Left lung (tissue), 10 donors: Measurements from ENCODE around the gene GCG. TPM values are rescaled to one million over a fixed set of nuclear protein-coding genes. Genes with fewer than 3 reads are reported as not detected.

Source experiments
- ATAC-seq: fragments of 200-7000 bp; cut with Tn5 transposase; one replicate; pipeline ENCODE4 v1.9.1; 2020; ENCODE audit warnings: moderate library complexity
- DNase-seq, 4 donors: peaks; one replicate each; pipeline ENCODE4 v3.0.0-alpha.2; 2013 to 2020
- H3K27ac ChIP-seq, 2 donors: fragments of 200-600 bp; sonication (generic) in 1 of 2; one replicate each; pipeline versions ENCODE4 v1.5.0 to v1.8.0; 2020 to 2021
- H3K27me3 ChIP-seq, 2 donors: fragments of 200-600 bp; sonication (generic) in 1 of 2; one replicate each; pipeline versions ENCODE4 v1.5.0 to v1.8.0; 2020 to 2021
- H3K36me3 ChIP-seq, 2 donors: fragments of 200-600 bp; sonication (generic) in 1 of 2; one replicate each; pipeline versions ENCODE4 v1.5.0 to v1.8.0; 2020 to 2021
- H3K4me1 ChIP-seq, 2 donors: fragments of 200-600 bp; one replicate each; pipeline ENCODE4 v1.8.0; 2021
- H3K4me3 ChIP-seq, 2 donors: fragments of 200-600 bp; sonication (generic) in 1 of 2; one replicate each; pipeline versions ENCODE4 v1.5.0 to v1.8.0; 2020 to 2021; ENCODE audit warnings: mild to moderate bottlenecking in 1 of 2
- H3K9me3 ChIP-seq, 2 donors: fragments of 200-600 bp; sonication (generic) in 1 of 2; one replicate each; pipeline versions ENCODE4 v1.5.0 to v1.8.0; 2020 to 2021
- intact Hi-C, 2 donors: fragments of 100-400 bp; cut with DNase I; formaldehyde crosslinking; loops; one replicate each; pipeline versions ENCODE4 v1.11.2 to v1.14.2; 2022
- polyA plus RNA-seq, 6 donors: library from polyadenylated mRNA; unstranded; fragments of 120-200 nt; gene quantifications; one replicate each; pipeline ENCODE4 v1.2.1, GENCODE V29; 2013; ENCODE audit not compliant: insufficient read length in 6 of 6
- total RNA-seq, 2 donors: library from RNA; stranded (reverse); fragmentation: NEBNext Ultra II Directional; extraction: Animal tissue kit (Norgen Biotek cat#: 25700); gene quantifications; one replicate each; pipeline ENCODE4 v1.2.1, GENCODE V29; 2021
- TF ChIP-seq, protein P1 (sequence below), 2 donors: fragments of 200-600 bp; sonication (generic) in 1 of 2; IDR thresholded peaks; one replicate each; pipeline versions ENCODE4 v1.5.0 to v1.8.0; 2021; ENCODE audit warnings: antibody characterized with exemption in 2 of 2
- donor health status: DM: no; HTN: yes; CAD: no.
- donor health status: DM: no; HTN: no; CAD: no.

Gene GCG
- total and polyA plus RNA-seq, 8 donors = 0.15 TPM; not detected in 7

DNA sequence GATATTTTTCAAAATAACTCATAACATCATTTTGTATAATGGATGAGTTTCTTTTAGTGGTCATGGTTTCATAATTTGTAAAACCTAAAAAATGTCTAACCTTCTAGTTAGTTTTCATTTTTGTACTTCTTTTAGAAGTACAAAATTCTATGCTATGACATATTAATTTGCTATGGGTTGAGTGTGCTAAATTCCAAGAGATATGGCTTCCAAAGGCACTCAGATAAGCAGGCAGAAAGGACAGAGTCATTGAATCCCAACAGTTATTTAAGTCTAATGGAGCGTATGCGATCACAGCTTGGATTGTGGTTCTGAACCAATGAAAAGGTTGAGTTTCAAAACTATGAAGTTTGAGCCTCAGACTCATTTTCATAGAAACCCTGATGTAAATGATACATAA, 37.0 kb downstream of the GCG start:
- Histone ChIP-seq H3K27ac (no peak overlapping the region), H3K4me1 (peaks cover 23 to 31% of the 10 kb centered on the region in 2 donors), H3K27me3 (no peaks in the 10 kb centered on the region), H3K9me3 (no peaks in the 10 kb centered on the region), H3K36me3 (no peaks in the 10 kb centered on the region), H3K4me3 (no peak overlapping the region)
- TF ChIP-seq, protein P1, sequence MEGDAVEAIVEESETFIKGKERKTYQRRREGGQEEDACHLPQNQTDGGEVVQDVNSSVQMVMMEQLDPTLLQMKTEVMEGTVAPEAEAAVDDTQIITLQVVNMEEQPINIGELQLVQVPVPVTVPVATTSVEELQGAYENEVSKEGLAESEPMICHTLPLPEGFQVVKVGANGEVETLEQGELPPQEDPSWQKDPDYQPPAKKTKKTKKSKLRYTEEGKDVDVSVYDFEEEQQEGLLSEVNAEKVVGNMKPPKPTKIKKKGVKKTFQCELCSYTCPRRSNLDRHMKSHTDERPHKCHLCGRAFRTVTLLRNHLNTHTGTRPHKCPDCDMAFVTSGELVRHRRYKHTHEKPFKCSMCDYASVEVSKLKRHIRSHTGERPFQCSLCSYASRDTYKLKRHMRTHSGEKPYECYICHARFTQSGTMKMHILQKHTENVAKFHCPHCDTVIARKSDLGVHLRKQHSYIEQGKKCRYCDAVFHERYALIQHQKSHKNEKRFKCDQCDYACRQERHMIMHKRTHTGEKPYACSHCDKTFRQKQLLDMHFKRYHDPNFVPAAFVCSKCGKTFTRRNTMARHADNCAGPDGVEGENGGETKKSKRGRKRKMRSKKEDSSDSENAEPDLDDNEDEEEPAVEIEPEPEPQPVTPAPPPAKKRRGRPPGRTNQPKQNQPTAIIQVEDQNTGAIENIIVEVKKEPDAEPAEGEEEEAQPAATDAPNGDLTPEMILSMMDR (IDR thresholded peaks at IDR 0.05) = no peak
- ATAC-seq = no peak
- intact Hi-C loops = loop anchor here in 1 of 2 donors (5.0 kb wide), 1 partner anchor 103 kb away; no protein-coding TSS in a partner anchor
- DNase-seq = no peak

DNA sequence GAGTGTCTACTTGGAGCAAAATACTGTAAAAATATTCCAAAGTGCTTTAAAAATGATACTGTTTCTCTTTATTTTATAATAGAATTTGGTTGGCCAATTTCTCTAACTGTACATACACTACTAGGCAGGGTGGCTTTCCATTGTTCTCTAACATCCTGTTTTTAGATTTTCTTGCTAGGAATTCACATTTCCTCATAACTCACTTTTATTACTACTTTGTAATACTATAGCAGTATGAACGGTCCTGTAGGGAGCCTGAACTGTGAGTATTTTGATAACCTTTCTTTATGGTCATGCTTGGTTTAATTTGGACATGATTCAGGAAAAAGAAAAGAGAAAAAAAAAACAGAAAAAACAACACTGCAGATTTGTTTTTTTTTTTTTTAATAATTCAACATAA, 37.8 kb downstream of the GCG start:
- no peak for ATAC-seq

DNA sequence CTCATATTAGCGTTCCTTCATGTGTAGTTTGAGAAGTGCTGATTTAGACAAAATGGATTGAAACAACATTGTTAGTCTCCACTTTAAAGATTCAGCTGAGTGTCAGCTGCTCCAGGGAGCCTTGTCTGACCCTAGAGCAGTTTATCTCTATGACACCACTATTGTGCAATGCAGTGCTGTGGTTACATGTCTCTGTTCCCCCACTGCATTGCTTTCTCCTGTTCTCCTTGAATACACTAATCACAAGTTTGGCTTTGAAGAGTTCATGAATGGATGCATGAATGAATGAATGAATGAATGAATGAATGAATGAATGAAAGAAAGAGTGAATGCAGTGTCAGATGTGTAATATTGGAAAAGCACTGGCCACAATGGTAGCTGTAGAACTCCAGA, 38.3 kb downstream of the GCG start:
- Histone ChIP-seq H3K4me3 (no peak overlapping the region), H3K9me3 (no peaks in the 10 kb centered on the region), H3K27me3 (no peaks in the 10 kb centered on the region), H3K4me1 (peaks cover 23 to 27% of the 10 kb centered on the region in 2 donors), H3K36me3 (no peaks in the 10 kb centered on the region), H3K27ac (peak overlapping the region; percentile 5 to 18)
- TF ChIP-seq, protein P1 (IDR thresholded peaks at IDR 0.05) = no peak
- no peak for DNase-seq
- intact Hi-C loops = no loop called here
- ATAC-seq = peak; percentile 71

More for the DNA sequence above, 37.8 kb downstream of the GCG start:
- no peaks in the 10 kb centered on the region for H3K36me3 ChIP-seq
- H3K9me3 ChIP-seq = no peaks in the 10 kb centered on the region
- H3K27ac ChIP-seq = no peak overlapping the region
- H3K4me3 ChIP-seq = no peak overlapping the region
- intact Hi-C loops = no loop called here
- no peaks in the 10 kb centered on the region for H3K27me3 ChIP-seq
- TF ChIP-seq, protein P1 (IDR thresholded peaks at IDR 0.05) = no peak
- peaks cover 23 to 31% of the 10 kb centered on the region in 2 donors for H3K4me1 ChIP-seq
- DNase-seq = no peak

DNA sequence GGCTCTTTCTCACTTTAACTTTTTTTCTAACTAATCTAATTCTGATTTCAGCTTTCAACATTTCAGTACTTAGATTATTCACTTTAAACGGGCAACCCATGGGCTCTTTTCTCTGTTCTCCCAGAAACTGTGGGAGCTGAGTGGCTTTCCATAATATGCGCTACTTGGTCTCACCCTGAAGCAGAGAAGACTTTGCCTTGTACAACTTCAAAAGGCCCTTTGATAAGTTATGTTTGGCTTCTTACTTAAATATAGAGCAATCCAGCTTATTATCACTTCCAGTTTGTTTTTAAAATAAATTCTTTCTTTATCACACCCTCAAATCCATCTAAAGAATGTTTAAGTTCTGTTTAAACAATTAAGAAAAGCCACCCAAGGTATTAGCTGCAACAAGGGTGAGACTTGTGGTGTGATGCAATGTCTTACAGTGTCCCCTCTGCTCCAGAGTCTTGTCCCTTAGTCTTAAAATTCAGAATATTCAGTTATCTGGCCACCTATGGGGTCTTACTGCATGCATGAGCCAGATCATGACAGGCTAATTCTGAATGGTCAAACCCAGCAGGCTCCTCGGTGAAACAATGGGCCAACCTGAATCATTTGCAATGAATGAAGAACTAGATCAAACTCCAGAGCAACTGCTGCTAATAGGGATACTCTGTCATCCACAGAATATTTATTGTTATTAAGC, 38.8 kb downstream of the GCG start:
- Histone ChIP-seq H3K27ac (peak overlapping the region; percentile 5 to 18), H3K9me3 (no peaks in the 10 kb centered on the region), H3K4me3 (no peak overlapping the region), H3K27me3 (no peaks in the 10 kb centered on the region), H3K4me1 (peaks cover 18 to 22% of the 10 kb centered on the region in 2 donors), H3K36me3 (no peaks in the 10 kb centered on the region)
- DNase-seq = no peak
- ATAC-seq = no peak
- intact Hi-C loops = no loop called here
- TF ChIP-seq, protein P1 (IDR thresholded peaks at IDR 0.05) = no peak

DNA sequence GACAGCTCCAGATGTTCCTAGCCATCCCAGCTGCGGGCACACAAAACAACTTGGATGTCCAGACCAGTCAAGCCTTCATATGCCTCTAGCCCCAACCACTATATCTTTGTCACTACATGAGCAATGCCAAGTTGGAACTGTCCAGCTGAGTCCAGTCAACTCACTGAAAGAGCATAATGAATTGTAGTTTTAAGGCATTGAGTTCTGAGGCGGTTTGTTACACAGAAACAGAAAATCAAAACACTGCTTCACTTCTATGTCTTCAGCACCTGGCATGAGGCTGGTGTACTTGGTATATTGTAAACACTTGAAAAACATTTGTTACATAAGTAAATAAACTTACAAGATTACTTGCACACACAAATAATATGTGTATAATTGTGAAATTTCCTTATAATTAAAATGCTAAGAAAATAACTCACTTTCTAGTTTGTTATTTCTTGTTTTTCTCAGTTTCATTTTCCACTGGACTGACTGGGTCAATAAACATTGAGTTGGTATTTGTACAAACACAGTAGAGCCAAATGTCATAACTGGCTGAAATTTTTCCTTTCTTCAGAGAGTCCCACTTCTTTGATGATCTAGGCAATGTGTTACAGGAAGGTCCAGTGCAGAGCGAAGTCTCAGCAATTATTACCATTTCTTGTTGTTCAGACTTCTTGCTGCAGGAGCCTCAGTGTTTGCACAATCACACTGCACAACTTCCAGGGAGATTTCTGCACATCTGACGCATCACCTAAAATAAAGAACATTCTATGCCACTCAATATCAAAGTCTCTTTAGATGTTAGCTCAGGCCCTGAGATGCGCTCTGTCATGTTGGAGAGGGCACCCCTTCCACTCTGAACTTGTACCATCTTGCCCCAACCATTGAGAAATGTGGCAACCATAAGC, 39.8 kb downstream of the GCG start:
- Histone ChIP-seq H3K36me3 (no peaks in the 10 kb centered on the region), H3K27ac (no peak overlapping the region), H3K4me3 (no peak overlapping the region), H3K9me3 (no peaks in the 10 kb centered on the region), H3K27me3 (no peaks in the 10 kb centered on the region), H3K4me1 (peaks cover 13 to 20% of the 10 kb centered on the region in 2 donors)
- no peak for DNase-seq
- ATAC-seq = peak; percentile 55
- intact Hi-C loops = no loop called here
- TF ChIP-seq, protein P1 (IDR thresholded peaks at IDR 0.05) = no peak
